Naive B cell (primary cell): ENCODE results near the gene CYBRD1. TPM values are rescaled to one million over a fixed set of nuclear protein-coding genes. Genes with fewer than 3 reads are reported as not detected.
"Not testable (repeated sequence)": the region's sequence is repeated elsewhere in the genome, so short reads cannot be mapped to it uniquely, and the experiment has no call there.

Experiments used
- ATAC-seq, 2 donors: fragments of 150-1000 bp; cut with Tn5 transposase; 2 replicates each; pipeline ENCODE4 v1.10.0; 2021; ENCODE audit warnings: low read depth in 2 of 2, mild to moderate bottlenecking in 2 of 2, moderate library complexity in 2 of 2
- DNase-seq: peaks from one replicate; pipeline ENCODE4 v3.0.0; 2022
- H3K27ac Mint-ChIP-seq, 6 donors: one replicate each; pipeline ENCODE4 v1.8.0; 2020 to 2022; ENCODE audit warnings: mild to moderate bottlenecking in 6 of 6, mixed read lengths in 6 of 6, moderate library complexity in 5 of 6, inconsistent platforms in 2 of 6
- H3K27me3 Mint-ChIP-seq, 3 donors: one replicate each; pipeline ENCODE4 v1.8.0; 2021 to 2022; ENCODE audit warnings: mixed read lengths in 3 of 3, mild to moderate bottlenecking in 1 of 3
- H3K36me3 Mint-ChIP-seq, 2 donors: one replicate each; pipeline ENCODE4 v1.8.0; 2020 to 2022; ENCODE audit warnings: mixed read lengths in 2 of 2, inconsistent platforms in 1 of 2, mild to moderate bottlenecking in 1 of 2
- H3K4me1 Mint-ChIP-seq, 3 donors: one replicate each; pipeline ENCODE4 v1.8.0; 2020 to 2022; ENCODE audit warnings: mixed read lengths in 3 of 3, inconsistent platforms in 1 of 3, mild to moderate bottlenecking in 1 of 3, moderate library complexity in 1 of 3
- H3K4me3 Mint-ChIP-seq, 8 donors: one replicate each; pipeline ENCODE4 v1.8.0; 2020 to 2022; ENCODE audit warnings: mild to moderate bottlenecking in 8 of 8, mixed read lengths in 8 of 8, moderate library complexity in 8 of 8, inconsistent platforms in 2 of 8
- H3K9me3 Mint-ChIP-seq, 7 donors: one replicate each; pipeline ENCODE4 v1.8.0; 2020 to 2022; ENCODE audit warnings: mixed read lengths in 7 of 7, mild to moderate bottlenecking in 5 of 7, inconsistent platforms in 2 of 7, moderate library complexity in 1 of 7
- polyA plus RNA-seq, 6 donors: library from polyadenylated mRNA; unstranded; fragments of 300-500 nt; fragmentation: Illumina TruSeq; gene quantifications; one replicate each; pipeline ENCODE4 v1.2.3, GENCODE V29; 2021; ENCODE audit warnings: low read depth in 6 of 6

Gene CYBRD1
- polyA plus RNA-seq, 6 donors from 2014 or later: 0.06 to 0.50 (median 0.21) TPM; not detected in 3

- Mint-ChIP-seq H3K27me3 (peaks cover 40 to 53% (median 43%) of the 10 kb centered on the region in 3 donors), H3K36me3 (no peaks in the 10 kb centered on the region), H3K27ac (no peak overlapping the region), H3K9me3 (no peaks in the 10 kb centered on the region), H3K4me3 (peak overlapping the region; percentile 77 to 91 (median 82)), H3K4me1 (peaks cover 11 to 14% (median 14%) of the 10 kb centered on the region in 3 donors)
- ATAC-seq: peak; percentile 20 to 39
- DNase-seq: no peak
Measured at GRCh38 chr2:171523088-171524017, 1.1 kb downstream of the CYBRD1 start.

GRCh38 chr2:171524018-171524401 is 1.7 kb downstream of the CYBRD1 start:
- ATAC-seq (no peak), DNase-seq (no peak)
- Mint-ChIP-seq H3K9me3 (no peaks in the 10 kb centered on the region), H3K27me3 (peaks cover 43 to 58% (median 44%) of the 10 kb centered on the region in 3 donors), H3K36me3 (no peaks in the 10 kb centered on the region), H3K27ac (no peak overlapping the region), H3K4me1 (peaks cover 11 to 14% (median 14%) of the 10 kb centered on the region in 3 donors), H3K4me3 (peak overlapping the region; percentile 48 to 81 (median 78))

GRCh38 chr2:171529914-171530313 is 7.6 kb downstream of the CYBRD1 start:
- DNase-seq (no peak), ATAC-seq (no peak)
- Mint-ChIP-seq H3K9me3 (peaks cover 4 to 8% (median 7%) of the 10 kb centered on the region in 7 donors), H3K36me3 (peaks cover 0 to 8% of the 10 kb centered on the region in 2 donors), H3K4me3 (no peak overlapping the region), H3K27me3 (peaks cover 6 to 21% (median 17%) of the 10 kb centered on the region in 3 donors), H3K4me1 (no peaks in the 10 kb centered on the region), H3K27ac (no peak overlapping the region)

- H3K9me3 Mint-ChIP-seq: peaks cover 4 to 8% (median 7%) of the 10 kb centered on the region in 7 donors
- no peaks in the 10 kb centered on the region for H3K4me1 Mint-ChIP-seq
- H3K36me3 Mint-ChIP-seq: peaks cover 0 to 8% of the 10 kb centered on the region in 2 donors
- H3K27ac Mint-ChIP-seq: no peak overlapping the region
- DNase-seq: no peak
- peaks cover 2 to 17% (median 13%) of the 10 kb centered on the region in 3 donors for H3K27me3 Mint-ChIP-seq
- no peak overlapping the region for H3K4me3 Mint-ChIP-seq
- ATAC-seq: no peak
Measured at GRCh38 chr2:171530378-171530777, 8.1 kb downstream of the CYBRD1 start.

GRCh38 chr2:171530859-171531258 is 8.6 kb downstream of the CYBRD1 start:
- not testable (repeated sequence) for H3K27ac Mint-ChIP-seq, H3K36me3 Mint-ChIP-seq, ATAC-seq, H3K9me3 Mint-ChIP-seq, H3K4me3 Mint-ChIP-seq, DNase-seq, H3K4me1 Mint-ChIP-seq
- H3K27me3 Mint-ChIP-seq: peaks cover 0 to 16% (median 11%) of the 10 kb centered on the region in 3 donors

- Mint-ChIP-seq H3K36me3 (peaks cover 0 to 8% of the 10 kb centered on the region in 2 donors), H3K4me3 (peak overlapping the region in 1 of 8 donors; percentile 8), H3K27ac (no peak overlapping the region), H3K4me1 (no peaks in the 10 kb centered on the region), H3K9me3 (peaks cover 4 to 8% (median 7%) of the 10 kb centered on the region in 7 donors), H3K27me3 (peaks cover 0 to 16% (median 11%) of the 10 kb centered on the region in 3 donors)
- ATAC-seq (no peak), DNase-seq (no peak)
Measured at GRCh38 chr2:171531291-171531690, 9.0 kb downstream of the CYBRD1 start.

GRCh38 chr2:171531836-171532450 is 9.7 kb downstream of the CYBRD1 start:
- ATAC-seq: no peak
- Mint-ChIP-seq H3K27ac (no peak overlapping the region), H3K36me3 (peaks cover 0 to 8% of the 10 kb centered on the region in 2 donors), H3K4me3 (no peak overlapping the region), H3K9me3 (peaks cover 4 to 8% (median 7%) of the 10 kb centered on the region in 7 donors), H3K4me1 (no peaks in the 10 kb centered on the region), H3K27me3 (peaks cover 0 to 16% (median 11%) of the 10 kb centered on the region in 3 donors)
- DNase-seq: no peak

GRCh38 chr2:171533331-171533730 is 11.1 kb downstream of the CYBRD1 start:
- H3K4me3 Mint-ChIP-seq: no peak overlapping the region
- peaks cover 4 to 8% (median 7%) of the 10 kb centered on the region in 7 donors for H3K9me3 Mint-ChIP-seq
- peaks cover 0 to 13% (median 10%) of the 10 kb centered on the region in 3 donors for H3K27me3 Mint-ChIP-seq
- no peak overlapping the region for H3K27ac Mint-ChIP-seq
- H3K4me1 Mint-ChIP-seq: no peaks in the 10 kb centered on the region
- DNase-seq (no peak), ATAC-seq (no peak)
- H3K36me3 Mint-ChIP-seq: peaks cover 0 to 8% of the 10 kb centered on the region in 2 donors

GRCh38 chr2:171535528-171535927 is 13.3 kb downstream of the CYBRD1 start:
- H3K4me1 Mint-ChIP-seq, H3K9me3 Mint-ChIP-seq, H3K4me3 Mint-ChIP-seq, ATAC-seq, H3K36me3 Mint-ChIP-seq, H3K27ac Mint-ChIP-seq, DNase-seq, H3K27me3 Mint-ChIP-seq: not testable (repeated sequence)

GRCh38 chr2:171540437-171540836 is 18.2 kb downstream of the CYBRD1 start:
- ATAC-seq: no peak
- H3K27ac Mint-ChIP-seq: no peak overlapping the region
- no peak overlapping the region for H3K4me3 Mint-ChIP-seq
- DNase-seq: no peak
- H3K27me3 Mint-ChIP-seq: peaks cover 0 to 6% (median 0%) of the 10 kb centered on the region in 3 donors
- no peaks in the 10 kb centered on the region for H3K4me1 Mint-ChIP-seq
- no peaks in the 10 kb centered on the region for H3K36me3 Mint-ChIP-seq
- no peaks in the 10 kb centered on the region for H3K9me3 Mint-ChIP-seq

- no peak for DNase-seq
- H3K9me3 Mint-ChIP-seq: no peaks in the 10 kb centered on the region
- H3K36me3 Mint-ChIP-seq: no peaks in the 10 kb centered on the region
- no peak overlapping the region for H3K27ac Mint-ChIP-seq
- H3K4me3 Mint-ChIP-seq: no peak overlapping the region
- peaks cover 0 to 6% (median 0%) of the 10 kb centered on the region in 3 donors for H3K27me3 Mint-ChIP-seq
- H3K4me1 Mint-ChIP-seq: no peaks in the 10 kb centered on the region
- no peak for ATAC-seq
Measured at GRCh38 chr2:171541202-171541887, 19.1 kb downstream of the CYBRD1 start.

- peaks cover 0 to 3% (median 0%) of the 10 kb centered on the region in 3 donors for H3K27me3 Mint-ChIP-seq
- no peak overlapping the region for H3K4me3 Mint-ChIP-seq
- ATAC-seq (no peak), DNase-seq (no peak)
- H3K9me3 Mint-ChIP-seq: no peaks in the 10 kb centered on the region
- H3K27ac Mint-ChIP-seq: no peak overlapping the region
- H3K36me3 Mint-ChIP-seq: no peaks in the 10 kb centered on the region
- H3K4me1 Mint-ChIP-seq: peaks cover 0 to 5% (median 4%) of the 10 kb centered on the region in 3 donors
Measured at GRCh38 chr2:171545086-171545485, 22.8 kb downstream of the CYBRD1 start.

- Mint-ChIP-seq H3K27me3 (peaks cover 0 to under 1% (median 0%) of the 10 kb centered on the region in 3 donors), H3K36me3 (no peaks in the 10 kb centered on the region)
Measured at GRCh38 chr2:171547256-171547655, 25.0 kb downstream of the CYBRD1 start.

More at GRCh38 chr2:171547256-171547655, 25.0 kb downstream of the CYBRD1 start:
- no peak for DNase-seq
- H3K4me3 Mint-ChIP-seq: no peak overlapping the region
- ATAC-seq: no peak
- peaks cover 0 to 5% (median 4%) of the 10 kb centered on the region in 3 donors for H3K4me1 Mint-ChIP-seq
- no peaks in the 10 kb centered on the region for H3K9me3 Mint-ChIP-seq
- H3K27ac Mint-ChIP-seq: no peak overlapping the region
